ENCODE measurements around the gene ZBTB7B. TPM values are rescaled to one million over a fixed set of nuclear protein-coding genes. Genes with fewer than 3 reads are reported as not detected.

The ZBTB7B gene
- total and polyA plus RNA-seq, 2 donors from 2014 or later: 20.1 to 68.7 TPM

DNA sequence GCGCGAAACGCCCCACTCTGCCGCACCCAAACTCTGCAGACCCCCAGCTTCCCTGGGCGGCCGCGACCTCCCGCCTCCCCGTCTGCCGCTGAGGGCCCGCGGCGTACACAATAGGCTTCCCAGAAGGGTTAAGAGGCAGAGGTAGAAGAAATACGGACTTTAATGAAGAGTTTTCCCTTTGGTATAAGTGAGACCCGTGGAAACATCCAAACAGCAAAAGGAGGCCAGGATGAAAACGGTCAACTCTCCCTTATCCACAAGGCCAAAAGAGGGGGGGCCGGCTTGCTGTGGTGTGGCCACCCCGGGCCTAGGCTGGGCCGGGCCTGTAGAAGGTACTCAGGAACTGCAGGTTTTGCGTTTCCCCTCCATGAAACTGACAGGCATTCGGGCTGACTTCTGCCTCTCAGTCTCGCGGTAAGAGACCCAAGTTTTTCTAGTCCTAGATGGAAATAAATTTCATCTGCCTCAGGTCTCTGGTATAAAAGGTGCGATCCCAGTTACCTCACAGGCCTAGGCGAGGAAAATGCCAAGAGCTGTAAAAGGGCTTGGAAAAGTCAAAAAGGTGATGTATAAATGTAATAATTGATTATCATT, 40.3 kb upstream of the ZBTB7B start:
- Histone ChIP-seq H3K27me3 (ENCODE audit: control insufficient read depth, insufficient read depth, low read length) (no peaks in the 10 kb centered on the region), H3K4me1 (ENCODE audit: control insufficient read depth in 2 of 3, insufficient read depth in 2 of 3, low read depth in 1 of 3, low read length in 3 of 3) (peaks cover 0 to 9% (median 7%) of the 10 kb centered on the region in 3 donors), H3K9me3 (ENCODE audit: control insufficient read depth in 2 of 3, insufficient read depth in 1 of 3, low read length in 3 of 3) (no peaks in the 10 kb centered on the region), H3K27ac (ENCODE audit: low read depth in 2 of 2, low read length in 2 of 2) (peak overlapping the region; percentile 98 to 99), H3K9ac (ENCODE audit: low read length in 3 of 3) (peak overlapping the region; percentile 39 to 93 (median 81)), H3K4me3 (ENCODE audit: low read length in 3 of 3) (peak overlapping the region; percentile 66 to 71 (median 69)), H3K36me3 (ENCODE audit: control insufficient read depth in 2 of 3, insufficient read depth in 3 of 3, low read length in 3 of 3) (peaks cover 3 to 30% (median 21%) of the 10 kb centered on the region in 3 donors)
- FAIRE-seq: no peak
- TF ChIP-seq, protein P1, sequence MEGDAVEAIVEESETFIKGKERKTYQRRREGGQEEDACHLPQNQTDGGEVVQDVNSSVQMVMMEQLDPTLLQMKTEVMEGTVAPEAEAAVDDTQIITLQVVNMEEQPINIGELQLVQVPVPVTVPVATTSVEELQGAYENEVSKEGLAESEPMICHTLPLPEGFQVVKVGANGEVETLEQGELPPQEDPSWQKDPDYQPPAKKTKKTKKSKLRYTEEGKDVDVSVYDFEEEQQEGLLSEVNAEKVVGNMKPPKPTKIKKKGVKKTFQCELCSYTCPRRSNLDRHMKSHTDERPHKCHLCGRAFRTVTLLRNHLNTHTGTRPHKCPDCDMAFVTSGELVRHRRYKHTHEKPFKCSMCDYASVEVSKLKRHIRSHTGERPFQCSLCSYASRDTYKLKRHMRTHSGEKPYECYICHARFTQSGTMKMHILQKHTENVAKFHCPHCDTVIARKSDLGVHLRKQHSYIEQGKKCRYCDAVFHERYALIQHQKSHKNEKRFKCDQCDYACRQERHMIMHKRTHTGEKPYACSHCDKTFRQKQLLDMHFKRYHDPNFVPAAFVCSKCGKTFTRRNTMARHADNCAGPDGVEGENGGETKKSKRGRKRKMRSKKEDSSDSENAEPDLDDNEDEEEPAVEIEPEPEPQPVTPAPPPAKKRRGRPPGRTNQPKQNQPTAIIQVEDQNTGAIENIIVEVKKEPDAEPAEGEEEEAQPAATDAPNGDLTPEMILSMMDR (IDR thresholded peaks at IDR 0.05; ENCODE audit: borderline replicate concordance, extremely low read depth, insufficient read depth): no peak
- DNase-seq: peak in 4 of 5 donors; percentile 46 to 79 (median 60)
- intact Hi-C loops (cut with DNase I): no loop called here

DNA sequence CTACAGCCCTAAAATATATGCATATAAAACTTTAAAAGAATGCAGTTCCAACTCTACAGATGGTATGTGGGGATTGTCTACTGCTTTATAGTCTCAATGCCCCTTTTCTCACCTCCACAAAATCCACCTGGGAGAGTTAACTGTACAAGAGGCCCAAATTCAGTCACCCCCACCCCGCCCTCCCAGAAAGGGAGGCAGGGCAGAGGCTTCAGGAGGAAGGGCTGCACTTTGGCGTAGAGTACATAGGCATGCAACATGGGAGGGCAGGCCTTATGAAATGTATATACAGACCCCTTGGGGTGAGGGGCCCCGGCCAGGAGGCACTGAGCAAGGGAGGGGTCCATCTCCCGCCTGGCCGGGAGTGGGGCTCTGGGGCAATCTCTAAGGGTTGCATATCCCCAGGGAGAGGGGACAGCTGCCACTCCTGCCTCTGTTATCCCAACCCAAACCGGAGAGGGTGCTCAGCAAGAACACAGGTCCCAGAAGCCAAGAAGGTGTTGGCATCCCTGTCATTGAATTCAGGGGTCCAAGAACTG, 39.7 kb upstream of the ZBTB7B start:
- peak overlapping the region; percentile 39 to 93 (median 81) for H3K9ac ChIP-seq (ENCODE audit: low read length in 3 of 3)

DNA sequence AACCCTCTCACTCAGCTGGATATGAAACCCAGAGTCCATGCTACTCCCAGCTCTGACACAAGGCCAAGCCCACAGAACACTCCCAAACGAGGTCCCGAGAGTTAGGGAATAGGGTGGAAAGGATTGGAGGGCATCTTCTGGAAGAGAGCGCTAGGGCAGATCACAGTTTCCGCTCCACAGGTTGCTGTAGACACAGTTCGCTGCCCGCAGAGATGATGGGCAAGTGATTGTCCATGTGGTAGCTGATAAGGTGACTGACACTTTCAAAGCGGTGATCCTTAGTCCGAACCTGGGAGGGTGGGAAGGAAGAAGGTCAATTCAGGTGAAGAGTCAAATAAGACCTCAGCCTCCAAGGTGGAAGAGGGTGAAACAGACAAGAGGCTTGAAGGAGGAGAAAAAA, 39.0 kb upstream of the ZBTB7B start:
- Histone ChIP-seq H3K36me3 (ENCODE audit: control insufficient read depth in 2 of 3, insufficient read depth in 3 of 3, low read length in 3 of 3) (peaks cover 3 to 41% (median 29%) of the 10 kb centered on the region in 3 donors), H3K27ac (ENCODE audit: low read depth in 2 of 2, low read length in 2 of 2) (no peak overlapping the region), H3K27me3 (ENCODE audit: control insufficient read depth, insufficient read depth, low read length) (no peaks in the 10 kb centered on the region), H3K9ac (ENCODE audit: low read length in 3 of 3) (no peak overlapping the region), H3K4me1 (ENCODE audit: control insufficient read depth in 2 of 3, insufficient read depth in 2 of 3, low read depth in 1 of 3, low read length in 3 of 3) (peaks cover 0 to 9% (median 7%) of the 10 kb centered on the region in 3 donors), H3K9me3 (ENCODE audit: control insufficient read depth in 2 of 3, insufficient read depth in 1 of 3, low read length in 3 of 3) (no peaks in the 10 kb centered on the region), H3K4me3 (ENCODE audit: low read length in 3 of 3) (no peak overlapping the region)
- DNase-seq (peak in 1 of 5 donors; percentile 38), FAIRE-seq (no peak)
- intact Hi-C loops (cut with DNase I): no loop called here
- TF ChIP-seq, protein P1 (IDR thresholded peaks at IDR 0.05; ENCODE audit: borderline replicate concordance, extremely low read depth, insufficient read depth): no peak

More for the DNA sequence above, 39.7 kb upstream of the ZBTB7B start:
- DNase-seq (peak in 2 of 5 donors; percentile 49 to 56), FAIRE-seq (no peak)
- TF ChIP-seq, protein P1 (IDR thresholded peaks at IDR 0.05; ENCODE audit: borderline replicate concordance, extremely low read depth, insufficient read depth): no peak
- intact Hi-C loops (cut with DNase I): no loop called here
- H3K9me3 ChIP-seq (ENCODE audit: control insufficient read depth in 2 of 3, insufficient read depth in 1 of 3, low read length in 3 of 3): no peaks in the 10 kb centered on the region
- peaks cover 0 to 9% (median 7%) of the 10 kb centered on the region in 3 donors for H3K4me1 ChIP-seq (ENCODE audit: control insufficient read depth in 2 of 3, insufficient read depth in 2 of 3, low read depth in 1 of 3, low read length in 3 of 3)
- no peaks in the 10 kb centered on the region for H3K27me3 ChIP-seq (ENCODE audit: control insufficient read depth, insufficient read depth, low read length)
- H3K4me3 ChIP-seq (ENCODE audit: low read length in 3 of 3): peak overlapping the region; percentile 66 to 71 (median 69)
- peak overlapping the region in 1 of 2 donors; percentile 99 for H3K27ac ChIP-seq (ENCODE audit: low read depth in 2 of 2, low read length in 2 of 2)
- peaks cover 3 to 36% (median 25%) of the 10 kb centered on the region in 3 donors for H3K36me3 ChIP-seq (ENCODE audit: control insufficient read depth in 2 of 3, insufficient read depth in 3 of 3, low read length in 3 of 3)
